Glomerular endothelial cell (primary cell): ENCODE data around the gene SPDYA. TPM values are rescaled to one million over a fixed set of nuclear protein-coding genes. Genes with fewer than 3 reads are reported as not detected.
"Not testable (repeated sequence)": the region's sequence is repeated elsewhere in the genome, so short reads cannot be mapped to it uniquely, and the experiment has no call there.

ENCODE experiments used
- DNase-seq: peaks from one replicate; pipeline ENCODE4 v3.0.0-alpha.2; 2011; ENCODE audit warnings: low read depth, low spot score; ENCODE audit errors: extremely low read depth
- total RNA-seq: library from RNA; depleted of rRNA; stranded (reverse); fragments of >200 nt; gene quantifications from 2 replicates; pipeline ENCODE4 v1.2.3, GENCODE V29; 2015

The SPDYA gene
- total RNA-seq, result 0.39 TPM in 1 of 2 replicates, not detected in the other

GRCh38 chr2:28810384-28811285 lies at the start of gene SPDYA:
SPDYA (plus strand) TSS chr2:28810834; CDS start chr2:28816015, 5,181 bp downstream.
- DNase-seq, result peak; percentile 22

- no peak for DNase-seq
Observed at GRCh38 chr2:28761420-28761819, 49.2 kb upstream of the SPDYA start.

GRCh38 chr2:28764909-28765711 lies 45.5 kb upstream of the SPDYA start:
- DNase-seq, result no peak

- no peak for DNase-seq
Observed at GRCh38 chr2:28766070-28766469, 44.6 kb upstream of the SPDYA start.

- no peak for DNase-seq
Observed at GRCh38 chr2:28767337-28767736, 43.3 kb upstream of the SPDYA start.

- DNase-seq, result no peak
Observed at GRCh38 chr2:28768422-28768821, 42.2 kb upstream of the SPDYA start.

- no peak for DNase-seq
Observed at GRCh38 chr2:28768952-28769351, 41.7 kb upstream of the SPDYA start.

GRCh38 chr2:28772351-28772750 lies 38.3 kb upstream of the SPDYA start:
- DNase-seq, result no peak

GRCh38 chr2:28776471-28776870 lies 34.2 kb upstream of the SPDYA start:
- no peak for DNase-seq

- no peak for DNase-seq
Observed at GRCh38 chr2:28778392-28778791, 32.2 kb upstream of the SPDYA start.

GRCh38 chr2:28779001-28779400 lies 31.6 kb upstream of the SPDYA start:
- DNase-seq, result no peak

GRCh38 chr2:28780496-28780895 lies 30.1 kb upstream of the SPDYA start:
- no peak for DNase-seq

- no peak for DNase-seq
Observed at GRCh38 chr2:28782423-28782822, 28.2 kb upstream of the SPDYA start.

- DNase-seq, result not testable (repeated sequence)
Observed at GRCh38 chr2:28784570-28784969, 26.1 kb upstream of the SPDYA start.

- DNase-seq, result no peak
Observed at GRCh38 chr2:28796620-28797019, 14.0 kb upstream of the SPDYA start.

GRCh38 chr2:28801726-28802125 lies 8.9 kb upstream of the SPDYA start:
- DNase-seq, result no peak

- no peak for DNase-seq
Observed at GRCh38 chr2:28802975-28803429, 7.6 kb upstream of the SPDYA start.

GRCh38 chr2:28809927-28810326 lies 707 bp upstream of the SPDYA start:
- no peak for DNase-seq

GRCh38 chr2:28818053-28818452 lies 7.4 kb downstream of the SPDYA start:
- no peak for DNase-seq

GRCh38 chr2:28821295-28821958 lies 10.8 kb downstream of the SPDYA start:
- peak; percentile 64 for DNase-seq

- DNase-seq, result no peak
Observed at GRCh38 chr2:28822036-28822435, 11.4 kb downstream of the SPDYA start.
